AG09319 (cell line): ENCODE data around the gene MYO7A.
"Not testable (repeated sequence)": the region's sequence is repeated elsewhere in the genome, so short reads cannot be mapped to it uniquely, and the experiment has no call there.

Experiments
- DNase-seq: peaks from one replicate; pipeline ENCODE4 v3.0.0-alpha.2; 2010; ENCODE audit warnings: low read depth; ENCODE audit errors: extremely low read depth
- TF ChIP-seq, protein P1 (sequence below): IDR thresholded peaks from 2 replicates; pipeline ENCODE4 v1.5.1; 2011; ENCODE audit warnings: low read depth, mild to moderate bottlenecking, inconsistent platforms, low read length, moderate library complexity

The MYO7A gene

DNA sequence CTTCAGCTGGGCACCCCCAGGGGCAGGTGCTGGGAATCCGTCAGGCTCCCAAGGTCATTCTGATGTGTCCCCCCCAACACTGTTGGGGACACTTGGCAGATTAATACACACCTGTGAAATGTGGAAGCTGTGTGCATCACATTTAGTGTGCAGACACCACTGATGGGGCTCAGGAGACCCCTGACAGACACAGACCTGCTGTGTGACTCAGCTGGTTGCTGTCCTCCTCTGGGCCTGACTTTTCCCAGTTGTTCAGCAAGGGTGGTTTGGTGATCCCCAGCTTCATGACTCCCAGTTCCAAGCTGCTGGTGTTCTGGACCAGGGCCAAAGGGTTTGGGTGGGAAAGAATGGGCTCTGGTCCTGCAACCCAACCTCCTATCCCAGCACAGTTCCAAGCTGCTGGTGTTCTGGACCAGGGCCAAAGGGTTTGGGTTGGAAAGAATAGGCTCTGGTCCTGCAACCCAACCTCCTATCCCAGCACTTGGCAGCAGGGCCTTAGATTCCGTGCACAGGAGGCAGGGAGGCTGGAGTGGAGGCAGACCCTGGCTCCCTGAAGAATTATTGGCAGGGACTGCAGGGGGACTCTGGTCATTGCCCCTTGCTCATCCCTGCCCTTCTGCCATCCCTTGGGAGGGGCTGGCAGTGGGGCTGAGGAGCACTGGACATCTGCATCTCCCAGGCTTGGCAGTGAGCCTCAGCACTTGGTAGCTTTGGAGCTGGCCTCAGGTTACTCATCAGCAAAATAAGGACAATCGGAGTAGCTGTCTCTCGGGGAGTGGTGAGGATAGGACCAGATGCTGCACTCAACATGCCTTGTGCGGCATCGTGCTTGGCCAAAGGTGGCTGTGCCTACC lies 33.8 kb upstream of the MYO7A start:
- TF ChIP-seq, protein P1, sequence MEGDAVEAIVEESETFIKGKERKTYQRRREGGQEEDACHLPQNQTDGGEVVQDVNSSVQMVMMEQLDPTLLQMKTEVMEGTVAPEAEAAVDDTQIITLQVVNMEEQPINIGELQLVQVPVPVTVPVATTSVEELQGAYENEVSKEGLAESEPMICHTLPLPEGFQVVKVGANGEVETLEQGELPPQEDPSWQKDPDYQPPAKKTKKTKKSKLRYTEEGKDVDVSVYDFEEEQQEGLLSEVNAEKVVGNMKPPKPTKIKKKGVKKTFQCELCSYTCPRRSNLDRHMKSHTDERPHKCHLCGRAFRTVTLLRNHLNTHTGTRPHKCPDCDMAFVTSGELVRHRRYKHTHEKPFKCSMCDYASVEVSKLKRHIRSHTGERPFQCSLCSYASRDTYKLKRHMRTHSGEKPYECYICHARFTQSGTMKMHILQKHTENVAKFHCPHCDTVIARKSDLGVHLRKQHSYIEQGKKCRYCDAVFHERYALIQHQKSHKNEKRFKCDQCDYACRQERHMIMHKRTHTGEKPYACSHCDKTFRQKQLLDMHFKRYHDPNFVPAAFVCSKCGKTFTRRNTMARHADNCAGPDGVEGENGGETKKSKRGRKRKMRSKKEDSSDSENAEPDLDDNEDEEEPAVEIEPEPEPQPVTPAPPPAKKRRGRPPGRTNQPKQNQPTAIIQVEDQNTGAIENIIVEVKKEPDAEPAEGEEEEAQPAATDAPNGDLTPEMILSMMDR = no peak
- no peak for DNase-seq

DNA sequence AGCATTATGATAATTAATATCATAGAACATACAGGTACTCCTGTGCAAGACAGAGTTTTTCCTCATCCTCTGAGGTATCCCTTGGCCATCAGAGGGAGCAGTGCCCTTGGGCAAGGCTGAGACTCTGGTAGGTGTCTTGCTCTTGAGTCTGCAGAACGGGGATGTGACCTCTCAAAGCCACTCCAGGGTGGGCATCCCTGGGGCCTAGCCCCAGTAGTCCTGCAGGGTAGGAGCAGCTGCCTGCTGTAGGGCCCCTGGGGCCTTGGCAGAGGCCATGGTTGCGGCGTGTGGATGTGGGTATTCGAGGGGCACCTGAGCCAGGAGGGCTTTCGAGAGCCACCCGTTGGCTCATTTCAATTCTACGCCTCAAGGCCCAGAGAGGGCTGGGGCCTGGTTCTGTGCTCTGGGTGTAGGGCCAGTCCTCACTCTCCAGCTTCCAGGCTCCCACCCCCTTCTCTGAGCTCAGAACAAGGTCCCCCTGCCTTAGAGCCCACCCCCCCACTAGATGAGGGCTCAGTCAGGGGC lies 33.1 kb upstream of the MYO7A start:
- DNase-seq = no peak
- TF ChIP-seq, protein P1 = no peak

DNA sequence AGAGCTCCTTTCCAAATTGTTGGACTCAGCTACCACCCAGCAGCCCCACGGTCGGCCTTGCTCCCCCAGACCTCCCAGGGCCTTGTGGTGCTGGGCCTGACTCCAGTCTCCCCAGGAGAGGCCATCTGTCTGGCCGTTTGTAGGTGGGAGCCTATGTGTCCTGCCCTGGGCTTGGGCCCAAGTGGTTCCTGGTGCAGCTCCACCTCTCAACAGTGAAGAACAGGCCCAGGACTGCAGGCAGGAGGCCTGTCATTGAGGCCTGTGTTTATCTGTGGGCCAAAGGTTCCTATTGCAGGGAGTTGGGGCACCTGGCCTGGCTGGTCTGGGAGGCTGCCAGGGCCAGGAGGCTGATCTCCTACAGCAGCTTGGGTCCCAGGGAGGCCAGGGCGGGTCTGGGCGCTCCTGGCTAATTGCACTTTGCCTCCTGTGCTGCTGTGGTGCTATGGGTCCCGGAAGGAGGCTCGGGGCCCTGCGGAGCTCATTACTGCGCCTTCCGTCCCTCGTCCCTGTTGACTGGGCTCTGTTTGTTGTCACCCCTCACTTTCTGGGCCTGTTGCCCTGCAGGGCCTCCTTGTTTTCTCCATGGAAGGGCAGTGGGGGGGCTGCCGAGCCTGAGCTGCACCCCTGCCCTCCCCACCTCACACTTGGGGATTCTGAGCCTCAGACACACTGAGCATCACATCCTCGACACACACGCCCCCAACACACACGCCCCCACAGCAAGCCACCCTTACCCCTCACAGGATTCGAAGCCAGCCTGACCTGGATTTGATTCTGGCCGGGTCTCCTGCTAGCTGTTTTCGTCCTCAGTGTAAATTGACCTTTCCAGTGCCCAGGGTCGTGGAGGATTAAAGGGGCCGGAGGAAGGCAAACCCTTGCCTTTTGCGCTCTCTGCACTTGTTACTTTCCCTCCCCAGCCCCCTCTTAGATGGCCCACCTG lies 32.2 kb upstream of the MYO7A start:
- TF ChIP-seq, protein P1 = no peak
- no peak for DNase-seq

DNA sequence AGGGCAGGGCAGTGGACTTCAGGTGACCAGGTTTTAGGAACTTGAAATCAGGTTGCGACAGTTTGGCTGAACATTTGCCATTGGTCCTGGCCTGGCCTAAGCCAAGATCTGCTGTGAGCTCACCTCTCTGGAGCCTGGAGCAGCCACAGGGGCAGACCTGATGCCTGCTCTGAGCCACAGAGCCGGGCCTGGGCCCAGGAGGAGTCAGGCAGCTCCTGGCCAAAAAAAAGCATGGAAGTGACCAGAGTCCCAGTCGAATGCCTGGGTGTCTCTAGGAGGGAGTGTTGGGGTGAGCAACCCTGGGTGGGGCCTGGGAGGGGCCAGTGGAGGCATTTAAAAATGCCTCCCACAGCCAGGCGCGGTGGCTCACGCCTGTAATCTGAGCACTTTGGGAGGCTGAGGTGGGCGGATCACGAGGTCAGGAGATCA lies 31.4 kb upstream of the MYO7A start:
- TF ChIP-seq, protein P1 = no peak
- DNase-seq = no peak

DNA sequence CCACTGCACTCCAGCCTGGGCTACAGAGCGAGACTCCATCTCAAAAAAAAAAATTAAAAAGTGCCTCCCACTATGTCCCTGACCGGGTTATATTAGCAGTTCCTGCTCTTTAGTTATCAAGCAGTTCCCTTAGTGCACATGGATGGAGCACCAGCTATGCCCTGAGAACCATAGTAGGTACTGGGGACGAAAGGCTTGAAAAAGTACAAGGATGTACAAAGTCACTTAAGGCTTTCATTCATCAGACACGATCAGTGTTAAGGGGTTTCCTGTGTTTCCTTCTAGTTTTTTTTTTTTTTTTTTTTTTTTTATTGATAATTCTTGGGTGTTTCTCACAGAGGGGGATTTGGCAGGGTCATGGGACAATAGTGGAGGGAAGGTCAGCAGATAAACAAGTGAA lies 30.9 kb upstream of the MYO7A start:
- DNase-seq = not testable (repeated sequence)

DNA sequence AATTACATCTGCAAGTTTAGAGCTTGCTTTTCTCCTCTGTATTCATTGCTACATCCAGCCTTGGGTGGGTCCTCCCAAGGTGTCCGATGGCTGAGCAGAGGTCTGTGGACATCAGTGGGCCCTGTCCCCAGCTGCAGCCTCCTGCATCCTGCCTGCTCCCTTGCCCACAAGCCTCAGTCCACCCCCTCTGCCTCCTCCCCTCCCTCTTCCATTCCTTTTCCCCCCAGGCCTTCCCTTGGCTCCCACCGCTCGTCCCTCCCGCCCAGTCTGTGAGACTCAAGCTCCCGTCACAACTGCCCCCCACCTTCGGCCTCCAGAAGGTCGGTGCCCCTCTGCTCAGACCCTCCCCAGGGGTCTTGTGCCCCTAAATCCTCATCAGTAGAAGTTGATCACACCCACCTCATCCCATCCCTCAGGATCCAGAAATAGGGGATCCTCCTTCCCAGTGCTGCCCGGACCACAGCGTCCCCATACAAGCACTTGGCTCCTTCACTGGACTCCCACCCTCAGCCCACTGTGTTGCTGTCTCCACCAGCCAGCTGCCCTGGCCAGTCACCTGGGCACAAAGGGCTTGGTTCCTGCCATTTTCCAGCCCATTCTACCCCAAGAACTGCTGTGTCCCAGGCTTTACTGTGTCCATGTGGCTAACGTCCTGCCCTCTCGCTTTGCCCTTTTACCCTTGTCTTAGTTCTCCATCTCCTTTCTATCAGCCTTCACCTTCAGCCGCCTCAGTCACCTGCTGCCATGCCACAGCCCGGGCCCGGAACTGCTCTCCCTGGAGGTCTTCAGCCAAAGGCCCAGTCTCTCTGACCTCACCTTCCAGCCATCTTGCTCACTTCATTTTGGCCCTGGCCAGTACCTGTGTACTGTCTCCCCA lies 27.6 kb upstream of the MYO7A start:
- TF ChIP-seq, protein P1 = no peak

DNA sequence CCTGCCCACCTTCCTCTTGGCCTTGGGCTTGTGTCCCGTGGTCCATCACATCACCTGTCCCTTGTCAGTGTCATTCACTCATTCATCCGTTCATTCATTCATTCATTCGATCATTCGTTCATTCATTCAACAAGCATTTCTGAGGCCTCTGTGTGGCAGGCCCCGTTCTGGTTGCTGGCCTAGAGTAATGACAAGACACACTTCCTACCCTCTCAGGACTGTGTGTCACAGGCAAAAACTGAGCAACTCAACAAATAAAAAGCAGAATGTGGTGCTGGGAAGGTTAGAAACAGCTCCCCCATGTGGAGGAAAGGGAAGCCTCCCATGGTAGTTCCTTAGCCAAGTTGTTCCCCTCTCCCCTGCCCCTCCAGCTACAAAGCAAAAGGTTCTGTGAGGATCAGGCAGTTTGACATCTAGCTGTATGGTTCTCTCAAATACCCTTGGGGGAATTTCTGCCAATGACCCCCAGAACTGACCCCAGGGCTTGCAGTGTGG lies 27.0 kb upstream of the MYO7A start:
- TF ChIP-seq, protein P1 = peak; percentile 45
- no peak for DNase-seq

More for the DNA sequence above, 27.6 kb upstream of the MYO7A start:
- DNase-seq = no peak
